ENCODE results near the gene IGFL3. TPM values are rescaled to one million over a fixed set of nuclear protein-coding genes. Genes with fewer than 3 reads are reported as not detected.

IGFL3 gene
- total and polyA plus RNA-seq, 9 of the 15 experiments (the other 6 are each of a cell fraction or from before 2014, with no cell fraction given): not detected

- TF ChIP-seq PRMT5 (CRISPR knock-in tag; IDR thresholded peaks at IDR 0.05) (no peak), AFF1 (IDR thresholded peaks at IDR 0.05; ENCODE audit: low read depth in 1 of 2, partially characterized antibody in 2 of 2) (no peak), RBFOX2 (IDR thresholded peaks at IDR 0.05; ENCODE audit: low read depth, low read length) (0 out of 2 replicates have a peak, but pooled peaks have one; percentile 36), ZKSCAN1 (IDR thresholded peaks at IDR 0.05; ENCODE audit: low read depth, low read length) (no peak), TEAD4 (IDR thresholded peaks at IDR 0.05; ENCODE audit: low read length) (peak; percentile 53), TEAD4 (CRISPR knock-in tag; IDR thresholded peaks at IDR 0.05; ENCODE audit: borderline replicate concordance) (no peak), CEBPG (CRISPR knock-in tag; IDR thresholded peaks at IDR 0.05) (no peak), CEBPG (tag; conservative IDR thresholded peaks at IDR 0.05 in 1 of 2, IDR thresholded peaks at IDR 0.05 in 1 of 2) (no peak), RB1 (IDR thresholded peaks at IDR 0.05; ENCODE audit: low read depth) (peak; percentile 56; the same call in 1 of the 2 replicates), SIRT6 (IDR thresholded peaks at IDR 0.05; ENCODE audit: low read depth, low read length) (no peak), ARID3A (IDR thresholded peaks at IDR 0.05; ENCODE audit: borderline replicate concordance, low read depth, low read length) (0 out of 2 replicates have a peak, but pooled peaks have one; percentile 51), NR3C1 (CRISPR knock-in tag; IDR thresholded peaks at IDR 0.05) (no peak), KLF16 (IDR thresholded peaks at IDR 0.05) (0 out of 2 replicates have a peak, but pooled peaks have one; percentile 25), ZNF583 (CRISPR knock-in tag; IDR thresholded peaks at IDR 0.05) (no peak), EGR1 (conservative IDR thresholded peaks at IDR 0.05) (peak; percentile 73), PHF21A (IDR thresholded peaks at IDR 0.05; ENCODE audit: borderline replicate concordance, low read depth) (no peak), SMC3 (conservative IDR thresholded peaks at IDR 0.05; ENCODE audit: insufficient read depth, low read depth, low read length) (peak; percentile 91), BRD4 (IDR thresholded peaks at IDR 0.05) (no peak), MED1 (CRISPR knock-in tag; IDR thresholded peaks at IDR 0.05; ENCODE audit: borderline replicate concordance) (no peak)
- TF ChIP-seq, protein P1, sequence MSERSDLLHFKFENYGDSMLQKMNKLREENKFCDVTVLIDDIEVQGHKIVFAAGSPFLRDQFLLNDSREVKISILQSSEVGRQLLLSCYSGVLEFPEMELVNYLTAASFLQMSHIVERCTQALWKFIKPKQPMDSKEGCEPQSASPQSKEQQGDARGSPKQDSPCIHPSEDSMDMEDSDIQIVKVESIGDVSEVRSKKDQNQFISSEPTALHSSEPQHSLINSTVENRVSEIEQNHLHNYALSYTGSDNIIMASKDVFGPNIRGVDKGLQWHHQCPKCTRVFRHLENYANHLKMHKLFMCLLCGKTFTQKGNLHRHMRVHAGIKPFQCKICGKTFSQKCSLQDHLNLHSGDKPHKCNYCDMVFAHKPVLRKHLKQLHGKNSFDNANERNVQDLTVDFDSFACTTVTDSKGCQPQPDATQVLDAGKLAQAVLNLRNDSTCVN (CRISPR knock-in tag; IDR thresholded peaks at IDR 0.05): no peak
- TF ChIP-seq, protein P2, sequence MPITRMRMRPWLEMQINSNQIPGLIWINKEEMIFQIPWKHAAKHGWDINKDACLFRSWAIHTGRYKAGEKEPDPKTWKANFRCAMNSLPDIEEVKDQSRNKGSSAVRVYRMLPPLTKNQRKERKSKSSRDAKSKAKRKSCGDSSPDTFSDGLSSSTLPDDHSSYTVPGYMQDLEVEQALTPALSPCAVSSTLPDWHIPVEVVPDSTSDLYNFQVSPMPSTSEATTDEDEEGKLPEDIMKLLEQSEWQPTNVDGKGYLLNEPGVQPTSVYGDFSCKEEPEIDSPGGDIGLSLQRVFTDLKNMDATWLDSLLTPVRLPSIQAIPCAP (CRISPR knock-in tag; IDR thresholded peaks at IDR 0.05; ENCODE audit: borderline replicate concordance): no peak
Measured at GRCh38 chr19:46076951-46077814, 47.3 kb downstream of the IGFL3 start (continued).

All from K562 (cell line).